Neural cell (in vitro differentiated cells): ENCODE data around the gene MCCC1. TPM values are rescaled to one million over a fixed set of nuclear protein-coding genes. Genes with fewer than 3 reads are reported as not detected.
"Not testable (repeated sequence)": the region's sequence is repeated elsewhere in the genome, so short reads cannot be mapped to it uniquely, and the experiment has no call there.

ENCODE experiments used
- H2AFZ ChIP-seq: fragments of 200-600, 300-800 bp; sonication (generic), shearing (Covaris generic); 2 replicates; pipeline ENCODE4 v1.6.0; 2014; ENCODE audit warnings: low read depth, mild to moderate bottlenecking, antibody characterized with exemption, low read length, moderate library complexity
- H3F3A ChIP-seq: fragments of 200-600 bp; shearing (Covaris generic); 2 replicates; pipeline ENCODE4 v1.6.1; 2016; ENCODE audit warnings: mild to moderate bottlenecking, moderate library complexity, mixed read lengths, antibody characterized with exemption, low read length; ENCODE audit not compliant: insufficient read depth, poor library complexity, severe bottlenecking
- H3K27ac ChIP-seq: fragments of 200-600, 300-800 bp; sonication (generic), shearing (Covaris generic); 2 replicates; pipeline ENCODE4 v1.5.1; 2014; ENCODE audit warnings: mild to moderate bottlenecking, low read length, moderate library complexity
- H3K27me3 ChIP-seq: fragments of 300-800, 200-600 bp; sonication (generic), shearing (Covaris generic); 2 replicates; pipeline ENCODE4 v1.6.0; 2014; ENCODE audit warnings: mild to moderate bottlenecking, low read depth, low read length, moderate library complexity; ENCODE audit not compliant: insufficient read depth
- H3K36me3 ChIP-seq: fragments of 300-800, 200-600 bp; sonication (generic), shearing (Covaris generic); 2 replicates; pipeline ENCODE4 v1.5.1; 2014; ENCODE audit warnings: mild to moderate bottlenecking, antibody characterized with exemption, low read length, moderate library complexity; ENCODE audit not compliant: insufficient read depth
- H3K4me2 ChIP-seq: fragments of 300-800, 200-600 bp; sonication (generic), shearing (Covaris generic); 2 replicates; pipeline ENCODE4 v1.6.0; 2014; ENCODE audit warnings: mild to moderate bottlenecking, low read length
- H3K4me3 ChIP-seq: fragments of 300-800, 200-600 bp; sonication (generic), shearing (Covaris generic); 2 replicates; pipeline ENCODE4 v1.5.1; 2014; ENCODE audit warnings: mild to moderate bottlenecking, low read length, moderate library complexity
- H3K79me2 ChIP-seq: fragments of 200-600 bp; shearing (Covaris generic); replicated peaks from 2 replicates; pipeline ENCODE4 v1.6.0; 2014; ENCODE audit warnings: mild to moderate bottlenecking, low read length, moderate library complexity; ENCODE audit not compliant: insufficient read depth
- H3K9ac ChIP-seq: fragments of 300-800, 200-600 bp; sonication (generic), shearing (Covaris generic); 2 replicates; pipeline ENCODE4 v1.6.1; 2016; ENCODE audit warnings: mild to moderate bottlenecking, low read length, mixed read lengths
- H3K9me2 ChIP-seq: fragments of 200-600 bp; shearing (Covaris generic); 2 replicates; pipeline ENCODE4 v1.6.1; 2016; ENCODE audit warnings: mild to moderate bottlenecking, low read length, mixed read lengths; ENCODE audit not compliant: insufficient read depth
- H3K9me3 ChIP-seq: fragments of 200-600, 300-800 bp; sonication (generic), shearing (Covaris generic); 2 replicates; pipeline ENCODE4 v1.6.1; 2016; ENCODE audit warnings: mild to moderate bottlenecking, mixed run types, low read length, moderate library complexity, mixed read lengths
- H4K20me1 ChIP-seq: fragments of 200-600 bp; shearing (Covaris generic); 2 replicates; pipeline ENCODE4 v1.6.1; 2016; ENCODE audit warnings: mild to moderate bottlenecking, mixed run types; ENCODE audit not compliant: insufficient read depth
- CTCF ChIP-seq: fragments of 450-650 bp; IDR thresholded peaks from 2 replicates; pipeline ENCODE4 v1.5.1; 2014; ENCODE audit warnings: antibody characterized with exemption, mild to moderate bottlenecking, moderate library complexity; ENCODE audit not compliant: poor library complexity, severe bottlenecking
- REST ChIP-seq: IDR thresholded peaks from 2 replicates; pipeline ENCODE4 v1.6.1; 2012; ENCODE audit warnings: borderline replicate concordance
- TAF1 ChIP-seq: IDR thresholded peaks from 2 replicates; pipeline ENCODE4 v1.6.1; 2012; ENCODE audit warnings: low read depth
- polyA plus RNA-seq: library from polyadenylated mRNA; depleted of rRNA; stranded (reverse); fragments of >200 nt; gene quantifications from 2 replicates; pipeline ENCODE4 v1.2.3, GENCODE V29; 2014

MCCC1 gene
- polyA plus RNA-seq, 1 donor from 2014 or later = 29.6 TPM

DNA sequence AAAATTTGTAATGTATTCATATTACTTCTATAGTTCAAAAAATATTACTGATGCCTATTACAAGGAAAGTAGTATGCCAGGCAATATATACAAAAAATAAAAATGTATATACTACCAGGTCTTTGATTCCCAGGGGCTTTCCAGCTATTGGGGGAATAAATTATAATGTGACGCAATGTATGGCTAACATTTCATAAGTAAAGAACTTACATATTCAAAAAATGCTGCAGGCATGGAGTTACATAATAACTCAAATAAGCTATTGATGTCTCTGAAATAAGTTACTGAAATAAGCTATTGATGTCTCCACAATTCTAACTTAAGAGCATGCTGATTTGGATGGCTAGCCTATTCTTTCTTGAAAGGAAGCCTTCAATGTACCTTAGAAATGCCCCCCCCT, 30.2 kb downstream of the MCCC1 start:
- H3K4me2 ChIP-seq = no peak overlapping the region
- no peaks in the 10 kb centered on the region for H3K9me3 ChIP-seq
- H3K27ac ChIP-seq = no peak overlapping the region
- H3K4me3 ChIP-seq = no peak overlapping the region
- H3F3A ChIP-seq = no peaks in the 10 kb centered on the region
- no peak for TF ChIP-seq CTCF
- H3K9me2 ChIP-seq = no peaks in the 10 kb centered on the region
- no peaks in the 10 kb centered on the region for H3K27me3 ChIP-seq
- peaks cover 4% of the 10 kb centered on the region for H3K36me3 ChIP-seq
- H4K20me1 ChIP-seq = no peaks in the 10 kb centered on the region
- no peaks in the 10 kb centered on the region for H3K79me2 ChIP-seq
- H2AFZ ChIP-seq = no peak overlapping the region
- no peak overlapping the region for H3K9ac ChIP-seq

DNA sequence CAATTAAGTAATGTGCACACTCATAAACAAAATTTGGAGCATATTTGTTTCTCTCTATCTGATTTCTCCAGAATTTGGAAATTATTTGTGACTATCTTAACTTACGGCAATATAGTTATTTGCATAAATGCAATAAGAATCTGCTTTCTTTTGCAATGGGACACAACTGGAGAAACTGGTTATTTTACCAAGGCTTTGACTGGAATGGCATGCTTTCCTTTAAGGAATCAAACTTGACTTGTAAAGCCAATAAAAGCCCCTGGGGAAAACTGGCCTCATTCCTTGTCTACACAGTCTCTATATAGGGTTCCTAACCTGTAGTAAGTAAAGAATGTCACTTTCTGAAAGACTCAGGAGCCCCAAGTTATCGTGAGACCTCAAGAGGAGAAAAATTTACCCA, 32.4 kb downstream of the MCCC1 start:
- not testable (repeated sequence) for H3F3A ChIP-seq, H3K27ac ChIP-seq, H3K9me2 ChIP-seq, H3K9me3 ChIP-seq, H4K20me1 ChIP-seq, H3K9ac ChIP-seq, H3K79me2 ChIP-seq, H3K4me3 ChIP-seq, H2AFZ ChIP-seq, H3K27me3 ChIP-seq, H3K36me3 ChIP-seq, H3K4me2 ChIP-seq

DNA sequence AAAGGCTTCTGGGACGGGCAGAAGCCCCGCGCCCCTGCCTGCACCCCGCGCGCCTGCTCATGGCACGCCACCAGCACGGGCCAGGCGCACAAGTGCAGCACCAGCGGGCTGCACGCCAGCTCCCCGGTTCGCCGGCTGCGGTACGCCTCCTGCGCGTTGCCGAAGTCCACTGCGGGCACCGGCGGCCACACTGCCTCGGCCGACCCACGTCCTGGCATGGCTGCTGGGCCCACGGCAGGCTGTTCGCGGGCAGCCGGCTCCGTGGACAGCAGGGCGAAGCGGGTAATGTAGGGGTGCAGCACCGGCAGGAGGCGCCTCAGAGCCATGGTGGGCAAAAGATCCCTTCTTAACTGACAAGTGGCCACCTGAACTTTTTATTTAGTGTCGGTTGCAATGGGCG, 34.8 kb downstream of the MCCC1 start:
- H3K9ac ChIP-seq = no peak overlapping the region

More for the DNA sequence above, 34.8 kb downstream of the MCCC1 start:
- H3K9me2 ChIP-seq = no peaks in the 10 kb centered on the region
- no peaks in the 10 kb centered on the region for H3K79me2 ChIP-seq
- H3K36me3 ChIP-seq = no peaks in the 10 kb centered on the region
- no peaks in the 10 kb centered on the region for H3K9me3 ChIP-seq
- H3K4me3 ChIP-seq = no peak overlapping the region
- no peak for TF ChIP-seq TAF1
- TF ChIP-seq REST = no peak
- TF ChIP-seq CTCF = no peak
- H4K20me1 ChIP-seq = no peaks in the 10 kb centered on the region
- no peak overlapping the region for H3K27ac ChIP-seq
- no peak overlapping the region for H3K4me2 ChIP-seq
- H3F3A ChIP-seq = no peaks in the 10 kb centered on the region
- no peaks in the 10 kb centered on the region for H3K27me3 ChIP-seq
- H2AFZ ChIP-seq = no peak overlapping the region
